ENCODE results near the gene EIF1.

The EIF1 gene

GRCh38 chr17:41707803-41708669, 19.4 kb downstream of the EIF1 start:
- no peaks in the 10 kb centered on the region for H3K4me1 ChIP-seq
- H3K36me3 ChIP-seq = no peaks in the 10 kb centered on the region
- no peak overlapping the region for H3K27ac ChIP-seq
- H3K9me3 ChIP-seq = no peaks in the 10 kb centered on the region
- DNase-seq = no peak
- intact Hi-C loops (cut with DNase I; ENCODE audit: low total_unique reads) = no loop called here
- no peak for TF ChIP-seq CTCF (IDR thresholded peaks at IDR 0.05)
- no peak overlapping the region for H3K4me3 ChIP-seq
- H3K27me3 ChIP-seq = peaks cover 0 to 19% of the 10 kb centered on the region in 2 donors

- H3K4me1 ChIP-seq = no peaks in the 10 kb centered on the region
- H3K9me3 ChIP-seq = no peaks in the 10 kb centered on the region
- no peaks in the 10 kb centered on the region for H3K36me3 ChIP-seq
- no peak for DNase-seq
- H3K27me3 ChIP-seq = peaks cover 0 to 22% of the 10 kb centered on the region in 2 donors
- no peak overlapping the region for H3K4me3 ChIP-seq
- no peak for TF ChIP-seq CTCF (IDR thresholded peaks at IDR 0.05)
- intact Hi-C loops (cut with DNase I; ENCODE audit: low total_unique reads) = no loop called here
- H3K27ac ChIP-seq = no peak overlapping the region
These were observed 21.9 kb downstream of the EIF1 start for GRCh38 chr17:41710472-41711090.

GRCh38 chr17:41711669-41712400, 23.1 kb downstream of the EIF1 start, which contains the start of gene GAST:
Gene GAST (plus strand): TSS chr17:41712331. CDS start chr17:41715437, 3,106 bp downstream.
- Histone ChIP-seq H3K4me1 (no peaks in the 10 kb centered on the region), H3K9me3 (no peaks in the 10 kb centered on the region), H3K27ac (no peak within 1 kb of the TSS), H3K4me3 (no peak within 1 kb of the TSS), H3K27me3 (peaks cover 0 to 24% of the 10 kb centered on the region in 2 donors), H3K36me3 (no peaks in the 10 kb centered on the region)
- intact Hi-C loops (cut with DNase I; ENCODE audit: low total_unique reads) = no loop called here
- no peak for TF ChIP-seq CTCF (IDR thresholded peaks at IDR 0.05)
- no peak for DNase-seq

- intact Hi-C loops (cut with DNase I; ENCODE audit: low total_unique reads) = no loop called here
- H3K4me3 ChIP-seq = no peak overlapping the region
- no peak overlapping the region for H3K27ac ChIP-seq
These were observed 29.0 kb downstream of the EIF1 start for GRCh38 chr17:41717408-41718286.

More at GRCh38 chr17:41717408-41718286, 29.0 kb downstream of the EIF1 start:
- Histone ChIP-seq H3K36me3 (no peaks in the 10 kb centered on the region), H3K9me3 (peaks cover 0 to 4% (median 0%) of the 10 kb centered on the region in 3 donors), H3K4me1 (no peaks in the 10 kb centered on the region), H3K27me3 (peaks cover 0 to 16% of the 10 kb centered on the region in 2 donors)
- TF ChIP-seq CTCF (IDR thresholded peaks at IDR 0.05) = no peak
- DNase-seq = no peak

Measured in tibial artery (tissue), 4 donors.